GM18508 (cell line): ENCODE data around the gene HTR2C.
A peak's percentile ranks its signal among the peaks of the same experiment; 100 is the strongest.
"Not testable (repeated sequence)": the region's sequence is repeated elsewhere in the genome, so short reads cannot be mapped to it uniquely, and the experiment has no call there.

Source experiments
- ATAC-seq: cut with Tn5 transposase; IDR thresholded peaks from one replicate; pipeline ENCODE4 v1.9.1; 2021; ENCODE audit warnings: moderate number of reproducible peaks; ENCODE audit not compliant: insufficient read depth, unreplicated experiment

HTR2C gene

GRCh38 chrX:114583646-114584374, at the start of gene HTR2C:
Gene HTR2C (plus strand): TSS chrX:114584086. CDS start chrX:114726937, 142,851 bp downstream.
- no peak for ATAC-seq

GRCh38 chrX:114580336-114580735, 3.5 kb upstream of the HTR2C start:
- ATAC-seq: no peak

- no peak for ATAC-seq
Measured at GRCh38 chrX:114581528-114582263, 2.2 kb upstream of the HTR2C start.

GRCh38 chrX:114582264-114582632, 1.6 kb upstream of the HTR2C start:
- ATAC-seq: no peak

GRCh38 chrX:114582698-114583395, 1.0 kb upstream of the HTR2C start:
- no peak for ATAC-seq

- ATAC-seq: no peak
Measured at GRCh38 chrX:114584375-114584943, 573 bp downstream of the HTR2C start.

GRCh38 chrX:114584983-114585842, 1.3 kb downstream of the HTR2C start:
- no peak for ATAC-seq

GRCh38 chrX:114591121-114591520, 7.2 kb downstream of the HTR2C start:
- no peak for ATAC-seq

GRCh38 chrX:114599305-114599704, 15.4 kb downstream of the HTR2C start:
- no peak for ATAC-seq

GRCh38 chrX:114599911-114600310, 16.0 kb downstream of the HTR2C start:
- no peak for ATAC-seq

- ATAC-seq: not testable (repeated sequence)
Measured at GRCh38 chrX:114606619-114607018, 22.7 kb downstream of the HTR2C start.

- peak; percentile 76 for ATAC-seq
Measured at GRCh38 chrX:114611018-114611619, 27.2 kb downstream of the HTR2C start.

GRCh38 chrX:114615765-114616164, 31.9 kb downstream of the HTR2C start:
- ATAC-seq: no peak

- ATAC-seq: peak; percentile 81
Measured at GRCh38 chrX:114619874-114620273, 36.0 kb downstream of the HTR2C start.

GRCh38 chrX:114626323-114626722, 42.4 kb downstream of the HTR2C start:
- ATAC-seq: no peak

- ATAC-seq: no peak
Measured at GRCh38 chrX:114635986-114636385, 52.1 kb downstream of the HTR2C start.

- no peak for ATAC-seq
Measured at GRCh38 chrX:114650351-114650750, 66.5 kb downstream of the HTR2C start.

- ATAC-seq: no peak
Measured at GRCh38 chrX:114675365-114675764, 91.5 kb downstream of the HTR2C start.

GRCh38 chrX:114700533-114700932, 116.6 kb downstream of the HTR2C start:
- not testable (repeated sequence) for ATAC-seq
